NB4 (cell line): ENCODE results near the gene BORCS5.

ENCODE experiments used
- CTCF ChIP-seq: IDR thresholded peaks from one replicate; pipeline ENCODE4 v1.5.1; 2012; ENCODE audit warnings: low read depth, low read length
- POLR2A ChIP-seq: IDR thresholded peaks from 2 replicates; pipeline ENCODE4 v1.6.1; 2011; ENCODE audit warnings: mild to moderate bottlenecking; ENCODE audit not compliant: insufficient read length; ENCODE audit errors: extremely low read depth

- TF ChIP-seq POLR2A (no peak), CTCF (no peak)
Measured at GRCh38 chr12:12400793-12401192, 43.9 kb downstream of the BORCS5 start.
